Measurements from ENCODE around the gene CERS6.

Gene CERS6

DNA sequence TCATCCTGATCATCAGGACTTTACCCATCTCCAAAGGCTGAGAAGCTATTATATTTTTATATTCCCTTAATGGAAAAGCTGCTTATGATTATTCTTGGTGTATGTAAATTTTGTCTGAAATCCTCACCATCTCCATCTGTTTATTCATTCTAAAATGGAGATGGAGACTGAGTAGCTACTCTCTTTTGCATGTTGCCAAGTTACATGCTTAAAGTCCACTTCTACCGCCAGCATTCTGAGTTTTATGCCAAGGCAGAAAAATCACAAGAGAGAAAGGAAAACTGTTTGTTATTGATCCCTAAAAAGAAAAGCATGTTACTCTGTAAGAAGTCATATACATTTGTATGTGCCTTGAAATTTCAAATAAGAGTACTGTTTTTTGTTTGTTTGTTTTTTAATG lies 252.0 kb downstream of the CERS6 start:
- DNase-seq = no peak

DNA sequence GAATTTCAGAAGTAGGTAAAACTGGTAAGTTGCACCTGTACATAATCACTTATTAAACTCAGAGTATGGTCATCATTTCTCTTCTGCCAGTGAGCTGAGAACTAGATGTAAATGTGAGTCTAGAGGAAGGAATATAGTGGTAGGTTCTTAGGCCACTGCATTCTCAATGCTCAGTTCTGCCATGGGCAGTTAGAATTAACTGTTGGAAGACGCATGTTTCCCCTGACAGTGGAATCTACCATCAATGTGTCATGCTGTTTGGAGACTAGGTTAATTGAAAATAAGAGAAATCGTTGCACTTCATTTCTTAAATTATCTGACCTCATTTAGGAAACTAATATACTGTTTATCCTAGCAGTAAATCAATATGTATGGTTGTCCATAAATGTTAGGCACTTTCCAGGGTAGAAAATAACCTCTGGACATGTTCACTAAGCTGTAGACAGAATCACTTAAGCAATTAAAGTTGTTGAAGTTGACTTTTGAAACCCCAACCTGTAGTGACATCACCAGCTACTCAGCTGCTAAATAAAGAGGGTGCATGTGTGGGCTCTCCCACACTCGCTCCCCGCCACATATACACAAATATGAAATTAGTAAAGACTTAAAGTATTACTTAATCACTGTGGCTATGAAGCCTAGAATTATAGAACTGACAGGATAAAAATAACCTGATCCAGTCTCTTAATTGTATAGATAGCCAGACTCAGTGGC lies 254.8 kb downstream of the CERS6 start:
- no peak for DNase-seq

- DNase-seq = no peak
Observed at GRCh38 chr2:168712053-168712452, 256.0 kb downstream of the CERS6 start.

DNA sequence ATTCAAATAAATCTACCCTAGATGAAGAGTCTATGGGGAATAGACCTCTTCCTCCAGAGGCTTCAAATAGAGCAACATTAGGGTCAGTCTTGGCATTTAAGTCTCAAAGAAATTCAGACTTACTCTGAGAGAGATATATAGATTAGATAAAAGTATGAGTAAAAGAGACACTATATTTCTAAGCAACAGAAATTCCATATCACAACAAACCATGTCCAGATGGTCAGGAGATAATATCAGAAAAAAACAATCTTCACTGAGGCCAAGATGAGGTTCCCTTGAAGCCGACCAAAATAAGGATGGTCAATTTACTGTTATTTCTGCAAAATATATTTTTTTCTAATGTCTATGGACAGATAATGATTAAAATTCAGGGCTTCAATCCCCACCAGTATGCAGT lies 257.3 kb downstream of the CERS6 start:
- no peak for DNase-seq

DNA sequence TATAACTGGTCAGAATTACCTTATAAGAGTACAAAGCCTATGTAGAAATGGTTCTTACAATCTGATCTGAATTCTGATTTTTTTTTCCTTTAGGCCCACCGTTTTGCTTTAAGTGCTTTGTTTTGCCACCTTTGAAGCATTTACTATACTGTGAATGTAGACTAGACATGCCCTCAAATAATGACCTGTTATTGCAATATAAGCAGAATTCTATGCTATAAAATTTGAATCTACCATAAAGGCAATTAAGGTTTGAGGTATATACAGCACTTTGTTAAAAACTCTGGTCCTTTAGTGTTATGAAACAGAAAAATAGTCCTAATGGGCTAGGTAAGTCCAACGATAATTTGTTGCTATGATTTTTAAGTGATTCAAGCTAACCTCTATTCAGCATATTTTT lies 259.8 kb downstream of the CERS6 start:
- no peak for DNase-seq

DNA sequence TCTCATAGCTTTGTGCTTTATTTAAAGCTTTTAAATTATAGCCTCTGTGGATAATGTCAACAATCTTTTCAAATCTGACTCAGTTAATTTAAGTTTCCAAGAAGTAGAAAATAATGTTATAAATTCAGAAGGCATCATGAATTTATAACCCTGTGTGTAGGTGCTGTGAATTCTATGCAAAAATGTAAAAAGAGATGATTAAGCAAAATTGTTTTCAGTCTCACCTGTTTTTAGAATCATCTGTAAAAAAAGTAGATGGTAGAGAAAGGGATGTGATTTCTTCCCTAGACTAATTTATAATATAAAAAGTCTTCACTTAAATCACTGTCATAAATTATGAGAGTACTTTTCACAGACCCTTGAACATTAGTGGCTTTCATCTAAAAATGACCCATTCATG lies 260.8 kb downstream of the CERS6 start:
- DNase-seq = no peak

- DNase-seq = no peak
Observed at GRCh38 chr2:168717790-168718502, 261.9 kb downstream of the CERS6 start.

- DNase-seq = no peak
Observed at GRCh38 chr2:168718622-168719021, 262.6 kb downstream of the CERS6 start.

- no peak for DNase-seq
Observed at GRCh38 chr2:168719446-168719845, 263.4 kb downstream of the CERS6 start.

DNA sequence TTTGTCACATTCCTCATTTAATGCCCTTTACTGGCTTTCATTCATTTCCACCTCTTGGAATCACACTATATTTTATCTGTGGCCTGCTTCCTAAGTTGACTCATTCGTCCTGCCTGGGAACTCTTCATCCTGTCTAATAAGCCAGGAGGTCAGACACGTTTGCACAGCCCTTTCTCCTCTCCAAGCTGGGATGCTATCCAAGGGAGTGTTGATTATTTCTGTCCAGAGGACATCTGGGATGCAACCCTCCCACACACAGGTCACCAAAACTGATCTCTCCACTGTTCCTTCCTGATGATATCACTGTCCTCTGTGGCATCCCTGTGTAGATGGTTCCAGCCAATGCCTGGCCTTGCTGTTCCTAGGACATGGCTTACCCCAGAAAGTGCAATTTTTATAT lies 266.5 kb downstream of the CERS6 start:
- peak; percentile 59 for DNase-seq

GRCh38 chr2:168723275-168723899 lies 267.3 kb downstream of the CERS6 start:
- DNase-seq = no peak

GRCh38 chr2:168726375-168726774 lies 270.3 kb downstream of the CERS6 start:
- no peak for DNase-seq

- no peak for DNase-seq
Observed at GRCh38 chr2:168727904-168728470, 271.9 kb downstream of the CERS6 start.

DNA sequence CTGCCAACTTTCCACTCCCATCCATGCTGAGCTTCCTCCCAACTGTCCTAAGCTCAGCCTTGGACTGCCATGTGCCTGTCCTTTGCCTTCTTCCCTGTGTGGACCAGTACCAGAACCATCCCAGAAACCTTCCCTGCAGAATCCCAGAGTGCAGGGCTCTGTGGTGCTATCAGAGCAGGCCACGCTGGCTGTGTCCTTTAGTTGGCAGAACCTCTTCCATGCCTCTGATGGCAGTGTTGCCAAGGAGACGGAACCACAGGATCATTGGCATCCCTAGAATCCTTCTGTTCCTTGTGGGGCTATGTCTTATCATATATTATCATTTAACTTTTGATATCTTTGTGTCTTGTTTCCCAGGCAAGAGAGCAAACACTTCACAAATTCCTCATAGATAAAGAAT lies 273.4 kb downstream of the CERS6 start:
- no peak for DNase-seq

DNA sequence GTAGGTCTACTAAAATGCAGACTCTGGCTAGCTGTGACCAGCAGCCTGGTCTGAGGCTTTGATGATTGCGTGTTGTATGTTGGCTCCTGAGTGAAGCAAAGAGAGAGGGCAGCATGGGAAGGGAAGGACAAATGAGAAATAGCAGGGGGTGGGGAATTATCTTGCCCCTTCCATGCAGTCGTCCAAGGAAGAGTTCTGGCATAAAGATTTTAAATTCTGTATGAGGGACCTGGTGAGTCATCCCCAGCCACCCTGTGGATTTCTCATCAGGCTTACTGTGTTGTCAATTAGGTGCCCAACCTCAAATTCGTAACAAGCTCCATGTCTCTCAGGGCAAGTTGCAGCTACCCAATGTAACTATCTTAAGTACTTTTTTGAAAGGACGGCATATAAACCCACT lies 274.3 kb downstream of the CERS6 start:
- no peak for DNase-seq

- no peak for DNase-seq
Observed at GRCh38 chr2:168731002-168731401, 274.9 kb downstream of the CERS6 start.

DNA sequence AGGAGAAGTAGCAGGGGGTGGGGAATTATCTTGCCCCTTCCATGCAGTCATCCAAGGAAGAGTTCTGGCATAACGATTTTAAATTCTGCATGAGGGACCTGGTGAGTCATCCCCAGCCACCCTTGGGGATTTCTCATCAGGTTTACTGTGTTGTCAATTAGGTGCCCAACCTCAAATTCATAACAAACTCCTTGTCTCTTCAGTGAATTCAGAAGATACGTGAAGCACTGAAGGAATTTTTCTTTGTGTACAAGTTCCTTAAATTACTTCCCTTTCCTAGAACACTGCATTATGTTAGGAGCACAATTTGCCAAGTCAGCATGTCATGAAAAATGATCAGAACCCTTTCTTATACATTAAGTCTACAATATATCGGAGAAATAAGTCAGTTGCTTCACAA lies 275.5 kb downstream of the CERS6 start:
- DNase-seq = no peak

DNA sequence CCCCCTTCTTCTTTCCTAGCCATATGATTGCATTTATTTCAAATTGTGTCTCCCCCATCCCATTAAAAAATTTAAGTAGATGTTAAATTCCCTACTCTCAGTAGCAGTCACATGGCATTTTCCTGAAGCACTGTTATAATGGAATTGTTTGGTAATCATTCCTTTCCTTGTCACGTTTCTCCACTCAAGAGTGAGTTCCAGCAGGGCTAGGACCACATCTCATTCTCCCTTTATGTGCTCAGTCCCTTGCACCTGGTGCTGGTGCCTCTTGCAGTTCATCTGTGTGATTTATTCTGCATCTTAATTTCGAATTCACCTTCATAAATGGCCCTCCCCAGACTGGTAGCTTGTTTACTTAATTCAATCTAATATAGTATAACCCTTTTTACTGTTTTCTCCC lies 276.0 kb downstream of the CERS6 start:
- DNase-seq = no peak

GRCh38 chr2:168732506-168732905 lies 276.4 kb downstream of the CERS6 start:
- no peak for DNase-seq

GRCh38 chr2:168734199-168734760 lies 278.2 kb downstream of the CERS6 start:
- no peak for DNase-seq

DNA sequence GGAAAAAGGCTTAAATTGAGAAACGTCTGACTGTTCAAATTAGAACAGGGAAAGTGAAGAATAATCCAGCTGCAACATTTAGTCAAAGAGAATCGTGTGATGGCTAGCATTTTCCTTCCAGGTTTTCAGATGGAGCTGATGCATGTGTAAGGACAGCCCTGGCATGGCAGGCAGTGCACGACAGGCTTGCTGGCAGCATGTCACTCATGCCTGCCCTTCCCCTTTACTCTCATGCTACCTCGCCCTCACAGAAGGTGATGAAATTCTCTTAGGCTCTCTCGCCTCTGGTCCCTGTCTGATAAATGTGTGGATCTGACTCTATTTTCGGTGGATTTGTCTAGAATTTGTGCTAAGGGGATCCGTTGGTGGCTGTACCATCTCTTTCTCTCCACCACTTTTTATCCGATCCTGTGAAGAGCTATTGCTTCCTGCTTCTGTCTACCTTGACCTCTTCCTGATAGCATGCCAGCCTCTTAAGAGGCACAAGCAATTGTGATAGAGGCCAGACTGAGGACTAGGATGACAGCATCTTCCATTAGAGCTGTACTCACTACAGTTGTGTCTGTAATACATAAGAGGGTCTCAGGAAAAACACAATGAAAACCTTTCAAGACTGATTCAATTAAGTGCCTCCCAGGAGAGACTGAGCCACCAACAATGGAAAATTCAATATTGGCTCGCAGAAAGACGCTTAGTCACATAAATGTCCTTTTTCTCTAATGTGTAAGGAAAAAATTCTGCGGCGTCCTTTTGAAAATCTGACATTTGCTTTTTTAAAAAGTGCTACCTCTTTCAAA lies 280.8 kb downstream of the CERS6 start:
- no peak for DNase-seq

GRCh38 chr2:168738062-168738461 lies 282.0 kb downstream of the CERS6 start:
- no peak for DNase-seq

- no peak for DNase-seq
Observed at GRCh38 chr2:168740360-168740759, 284.3 kb downstream of the CERS6 start.
